Stimulated activated CD4-positive, alpha-beta T cell treated with anti-CD3 and anti-CD28 coated beads, Interleukin-4, amount 100 ng/mL, for 4 hours (primary cell): ENCODE data around the gene SLC25A11.
"Not testable (repeated sequence)": the region's sequence is repeated elsewhere in the genome, so short reads cannot be mapped to it uniquely, and the experiment has no call there.

Source experiments
- DNase-seq, 2 experiments: peaks; one replicate each; pipeline ENCODE4 v3.0.0-alpha.2; 2020

SLC25A11 gene

GRCh38 chr17:4919511-4920047 is 20.3 kb downstream of the SLC25A11 start:
- DNase-seq = no peak

DNA sequence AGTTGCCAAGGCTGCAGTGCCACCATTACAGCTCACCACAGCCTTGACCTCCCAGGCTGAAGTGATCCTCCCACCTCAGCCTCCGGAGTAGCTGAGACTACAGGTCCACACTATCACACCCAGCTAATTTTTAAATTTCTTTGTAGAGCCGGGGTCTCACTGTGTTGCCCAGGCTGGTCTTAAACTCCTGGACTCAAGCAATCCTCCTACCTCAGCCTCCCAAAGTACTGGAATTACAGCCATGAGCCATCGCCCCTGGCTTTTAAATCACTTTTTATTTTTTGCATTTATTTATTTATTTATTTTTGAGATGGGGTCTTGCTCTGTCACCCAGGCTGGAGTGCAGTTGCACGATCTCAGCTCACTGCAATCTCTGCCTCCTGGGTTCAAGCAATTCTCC is 25.3 kb downstream of the SLC25A11 start:
- not testable (repeated sequence) for DNase-seq

- DNase-seq = no peak
These were observed 25.9 kb downstream of the SLC25A11 start for GRCh38 chr17:4913994-4914393.

GRCh38 chr17:4908711-4909496 is 30.9 kb downstream of the SLC25A11 start:
- DNase-seq = peak; percentile 57 to 68

- no peak for DNase-seq
These were observed 31.5 kb downstream of the SLC25A11 start for GRCh38 chr17:4908301-4908700.

- DNase-seq = not testable (repeated sequence)
These were observed 33.2 kb downstream of the SLC25A11 start for GRCh38 chr17:4906642-4907041.

DNA sequence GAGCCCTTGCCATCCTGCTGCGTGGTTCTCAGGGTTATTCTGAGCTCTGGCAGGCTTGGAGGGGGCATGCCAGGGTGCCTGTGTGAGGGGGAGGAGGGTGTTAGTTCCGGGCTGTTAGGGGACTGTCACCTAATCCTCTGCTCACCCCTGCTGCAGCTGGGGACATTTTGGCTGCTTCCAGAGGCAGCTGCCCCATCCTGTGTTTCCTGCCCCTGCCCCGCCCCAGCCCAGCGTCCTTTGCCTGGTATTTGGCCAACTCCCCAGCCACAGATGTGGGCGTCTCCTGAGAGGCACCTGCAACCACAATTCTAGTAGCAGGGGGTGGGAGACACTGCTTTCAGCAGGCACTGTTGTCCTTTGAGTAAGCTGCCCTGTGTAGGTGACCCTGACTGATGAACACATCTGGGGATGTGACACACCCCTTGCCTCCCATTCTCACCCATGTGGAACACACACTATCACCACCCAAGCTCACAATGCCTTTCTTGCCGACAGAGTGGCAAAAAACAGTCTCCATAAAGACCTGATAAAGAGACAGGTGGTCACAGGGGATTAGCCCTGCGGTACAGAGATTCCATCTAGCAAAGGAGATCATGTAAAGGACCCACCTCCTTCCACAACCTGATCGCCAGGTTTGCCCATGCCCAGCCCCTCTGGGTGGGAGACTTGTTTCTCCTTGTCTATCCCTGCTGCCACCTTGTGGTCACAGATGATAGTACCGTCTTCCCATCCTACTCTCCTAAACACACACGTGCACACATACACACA is 36.6 kb downstream of the SLC25A11 start, which contains the start of gene CHRNE:
TSS of gene CHRNE (minus strand) at position 48 of the 768 bp plus-strand sequence. CDS start at position 13, 35 bp downstream.
- DNase-seq = peak; percentile 56 to 72

DNA sequence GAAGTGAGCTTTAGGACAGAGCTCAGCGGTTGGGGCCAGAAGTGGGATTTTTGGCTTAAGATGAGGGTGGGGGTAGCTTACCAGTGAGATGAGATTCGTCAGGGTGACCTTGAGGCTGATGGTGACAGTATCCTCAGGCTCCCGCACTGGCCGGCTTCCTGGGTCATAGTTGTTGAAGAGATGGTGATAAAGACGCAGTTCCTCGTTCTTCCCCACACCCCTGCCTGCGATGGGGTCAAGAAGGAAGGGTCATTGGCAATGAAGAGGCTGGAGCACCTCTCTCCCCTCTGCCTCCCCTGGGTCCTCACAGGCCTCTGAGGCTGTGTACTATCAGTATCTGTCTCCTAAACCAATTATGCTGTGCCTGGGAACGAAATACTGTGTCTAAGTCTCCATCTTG is 37.3 kb downstream of the SLC25A11 start:
- DNase-seq = no peak

GRCh38 chr17:4901648-4902344 is 38.0 kb downstream of the SLC25A11 start:
- DNase-seq = peak in 1 of 2 experiments; percentile 21

GRCh38 chr17:4901108-4901647 is 38.7 kb downstream of the SLC25A11 start:
- DNase-seq = no peak

DNA sequence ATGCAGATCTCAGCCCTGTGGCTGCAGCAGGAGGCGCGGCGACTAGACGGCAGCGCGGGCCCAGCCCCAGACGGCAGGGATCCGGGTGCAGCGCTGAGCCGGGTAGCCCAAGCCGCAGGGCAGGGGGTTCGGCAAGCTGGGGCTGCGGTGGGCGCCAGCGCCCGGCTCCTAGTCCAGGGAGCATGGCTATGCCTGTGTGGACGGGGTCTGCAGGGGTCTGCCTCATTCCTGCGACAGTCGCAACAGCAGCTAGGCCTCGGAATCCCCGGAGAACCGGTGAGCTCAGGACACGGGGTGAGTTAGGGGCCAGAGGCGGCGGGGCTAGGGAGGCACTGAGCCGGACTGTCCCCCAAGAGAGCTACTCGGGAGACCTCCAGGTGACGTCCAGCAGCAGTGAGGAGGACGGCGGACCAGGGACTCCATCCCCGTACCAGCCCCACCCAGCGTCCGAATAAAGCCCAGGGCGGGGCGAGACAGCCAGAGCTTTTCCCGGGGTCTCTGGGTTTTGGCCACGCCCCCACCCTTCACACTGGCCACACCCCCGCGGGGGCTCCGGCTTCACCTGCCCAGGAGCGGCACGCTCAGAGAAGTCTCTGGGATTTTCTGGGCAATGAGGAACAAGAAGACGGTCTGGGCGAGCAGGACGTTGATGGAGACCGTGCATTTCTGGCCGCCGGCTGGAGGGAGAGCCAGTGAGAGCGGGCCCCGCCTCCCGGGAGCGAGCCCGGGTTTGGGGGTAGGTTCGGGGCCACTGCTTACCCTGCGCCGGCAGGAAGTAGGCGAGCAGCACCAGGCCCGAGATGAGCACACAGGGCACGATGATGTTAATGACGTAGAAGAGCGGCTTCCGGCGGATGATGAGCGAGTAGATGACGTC is 39.4 kb downstream of the SLC25A11 start:
- DNase-seq = peak in 1 of 2 experiments; percentile 59

- DNase-seq = peak; percentile 95 to 97
These were observed 40.3 kb downstream of the SLC25A11 start, which contains the start of gene C17orf107 for GRCh38 chr17:4899341-4900230. C17orf107 (plus strand) TSS chr17:4899536; CDS start chr17:4899763, 227 bp downstream.

DNA sequence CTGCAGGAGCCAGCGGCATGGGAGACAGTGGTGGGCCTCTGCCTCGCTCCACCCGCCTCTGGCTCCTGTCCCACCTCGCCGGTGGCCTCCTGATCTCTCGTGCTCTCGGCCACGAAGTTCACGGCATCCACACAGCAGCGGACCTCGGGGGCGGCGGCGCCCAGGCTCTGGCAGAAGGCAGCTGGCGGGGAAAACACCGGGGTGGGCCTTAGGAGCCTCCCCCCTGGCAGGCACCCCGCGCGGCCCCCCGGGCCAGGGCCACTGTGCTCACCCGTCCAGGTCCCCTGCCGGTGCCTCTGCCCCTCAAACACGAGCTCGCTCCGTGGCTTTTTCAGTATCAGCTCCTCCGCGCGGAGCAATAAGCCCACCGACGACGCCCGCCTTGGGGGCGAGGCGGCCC is 40.9 kb downstream of the SLC25A11 start:
- no peak for DNase-seq

DNA sequence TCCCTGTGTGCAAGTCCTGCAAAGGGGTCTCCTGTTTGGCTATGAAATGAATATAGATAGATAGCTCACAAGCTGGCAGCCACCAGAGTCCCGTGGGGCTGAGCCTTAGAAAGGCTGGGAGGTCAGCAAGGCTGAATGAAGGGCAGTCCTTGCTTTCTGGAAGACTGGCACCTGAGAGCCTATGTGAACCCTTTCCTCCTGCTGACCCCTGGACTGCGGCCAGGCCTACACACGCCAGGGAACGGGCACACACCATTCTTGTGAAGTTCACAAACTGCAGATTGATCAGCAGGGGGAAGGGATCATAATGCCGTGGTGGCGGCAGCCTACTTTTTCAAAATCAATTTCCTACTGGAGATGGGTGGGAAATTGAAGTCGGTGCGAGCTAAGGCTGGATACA is 41.5 kb downstream of the SLC25A11 start:
- DNase-seq = no peak

- DNase-seq = no peak
These were observed 42.1 kb downstream of the SLC25A11 start for GRCh38 chr17:4897785-4898184.

- no peak for DNase-seq
These were observed 42.6 kb downstream of the SLC25A11 start for GRCh38 chr17:4897198-4897687.

DNA sequence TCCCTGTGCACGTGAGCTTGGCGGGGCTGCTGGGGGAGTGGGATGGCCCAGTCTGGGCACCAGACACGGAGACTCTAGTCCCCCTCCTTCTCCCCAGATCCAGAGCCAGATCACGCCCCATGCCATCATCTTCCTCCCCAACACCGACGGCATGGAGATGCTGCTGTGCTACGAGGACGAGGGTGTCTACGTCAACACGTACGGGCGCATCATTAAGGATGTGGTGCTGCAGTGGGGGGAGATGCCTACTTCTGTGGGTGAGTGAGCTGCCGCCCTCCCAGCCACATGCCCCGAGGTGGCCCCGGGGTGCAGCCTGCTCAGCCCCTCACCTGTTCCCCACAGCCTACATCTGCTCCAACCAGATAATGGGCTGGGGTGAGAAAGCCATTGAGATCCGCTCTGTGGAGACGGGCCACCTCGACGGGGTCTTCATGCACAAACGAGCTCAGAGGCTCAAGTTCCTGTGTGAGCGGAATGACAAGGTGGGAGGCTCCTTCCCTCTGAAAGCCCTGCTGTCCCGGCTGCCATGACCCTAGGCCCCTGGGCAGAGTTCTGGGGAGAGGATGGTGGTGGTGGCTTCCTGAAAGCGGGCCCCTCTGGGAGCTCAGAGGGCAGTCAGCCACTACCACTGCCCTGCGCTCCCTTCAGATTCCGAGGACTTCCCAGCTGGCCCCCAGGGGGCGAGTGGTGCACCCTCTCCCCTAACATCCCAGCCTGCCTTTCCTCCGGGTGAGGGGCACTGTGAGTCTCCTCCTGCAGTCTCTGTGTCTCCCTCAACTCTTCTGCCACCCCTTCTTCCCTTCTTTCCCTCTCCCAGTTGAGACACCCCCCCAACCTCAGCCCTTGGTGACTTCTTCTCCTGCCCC is 43.3 kb downstream of the SLC25A11 start:
- no peak for DNase-seq

DNA sequence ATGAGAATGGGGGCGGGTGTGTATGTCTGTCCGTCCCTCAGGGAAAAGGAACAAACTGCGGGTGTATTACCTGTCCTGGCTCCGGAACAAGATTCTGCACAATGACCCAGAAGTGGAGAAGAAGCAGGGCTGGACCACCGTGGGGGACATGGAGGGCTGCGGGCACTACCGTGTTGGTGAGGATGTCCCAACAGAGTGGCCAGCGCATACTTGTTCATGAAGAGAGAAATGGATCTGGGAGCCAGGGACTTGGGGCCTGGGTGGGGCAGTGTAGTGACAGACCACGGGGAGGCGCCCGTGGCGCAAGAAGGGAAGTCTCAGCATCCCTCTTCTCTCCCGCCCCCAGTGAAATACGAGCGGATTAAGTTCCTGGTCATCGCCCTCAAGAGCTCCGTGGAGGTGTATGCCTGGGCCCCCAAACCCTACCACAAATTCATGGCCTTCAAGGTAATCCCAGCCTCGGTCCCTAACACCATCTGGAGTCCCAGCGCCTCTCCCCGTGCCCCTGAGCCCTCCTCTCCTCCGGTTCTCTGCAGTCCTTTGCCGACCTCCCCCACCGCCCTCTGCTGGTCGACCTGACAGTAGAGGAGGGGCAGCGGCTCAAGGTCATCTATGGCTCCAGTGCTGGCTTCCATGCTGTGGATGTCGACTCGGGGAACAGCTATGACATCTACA is 44.1 kb downstream of the SLC25A11 start:
- DNase-seq = no peak

DNA sequence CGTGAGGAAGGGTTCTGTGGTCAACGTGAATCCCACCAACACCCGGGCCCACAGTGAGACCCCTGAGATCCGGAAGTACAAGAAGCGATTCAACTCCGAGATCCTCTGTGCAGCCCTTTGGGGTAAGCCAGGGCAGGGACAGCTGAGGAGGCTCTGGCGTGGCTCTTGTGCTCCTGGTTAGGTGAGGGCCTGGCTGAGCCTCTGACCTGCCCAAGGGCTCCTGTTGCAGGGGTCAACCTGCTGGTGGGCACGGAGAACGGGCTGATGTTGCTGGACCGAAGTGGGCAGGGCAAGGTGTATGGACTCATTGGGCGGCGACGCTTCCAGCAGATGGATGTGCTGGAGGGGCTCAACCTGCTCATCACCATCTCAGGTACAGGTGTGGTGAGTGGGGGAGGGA is 44.7 kb downstream of the SLC25A11 start:
- DNase-seq = no peak
